IPS-11a (cell line): ENCODE results near the gene SNF8.

Experiments used
- H3K4me3 ChIP-seq: one replicate; pipeline ENCODE4 v1.5.1; 2013; ENCODE audit warnings: low read depth, low read length, control low read depth

Gene SNF8

GRCh38 chr17:48930435-48930873, 14.2 kb downstream of the SNF8 start:
- no peak overlapping the region for H3K4me3 ChIP-seq

DNA sequence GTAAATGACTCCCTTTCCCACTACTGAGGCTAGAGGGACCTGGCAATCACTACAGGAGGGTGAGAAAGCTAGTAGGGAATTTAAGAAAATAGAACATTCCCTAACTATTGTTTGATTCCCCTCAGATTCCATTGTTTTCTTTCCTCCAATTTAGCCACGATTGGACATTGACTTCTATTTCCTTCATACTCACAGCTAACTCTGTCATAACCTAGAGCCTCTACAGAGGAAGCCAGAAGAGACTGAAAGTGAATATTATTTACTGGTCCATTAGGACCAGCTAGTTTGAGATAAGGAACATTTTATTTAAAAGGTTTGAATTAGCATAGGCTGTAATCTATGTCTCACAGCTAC, 14.9 kb downstream of the SNF8 start:
- H3K4me3 ChIP-seq: no peak overlapping the region

DNA sequence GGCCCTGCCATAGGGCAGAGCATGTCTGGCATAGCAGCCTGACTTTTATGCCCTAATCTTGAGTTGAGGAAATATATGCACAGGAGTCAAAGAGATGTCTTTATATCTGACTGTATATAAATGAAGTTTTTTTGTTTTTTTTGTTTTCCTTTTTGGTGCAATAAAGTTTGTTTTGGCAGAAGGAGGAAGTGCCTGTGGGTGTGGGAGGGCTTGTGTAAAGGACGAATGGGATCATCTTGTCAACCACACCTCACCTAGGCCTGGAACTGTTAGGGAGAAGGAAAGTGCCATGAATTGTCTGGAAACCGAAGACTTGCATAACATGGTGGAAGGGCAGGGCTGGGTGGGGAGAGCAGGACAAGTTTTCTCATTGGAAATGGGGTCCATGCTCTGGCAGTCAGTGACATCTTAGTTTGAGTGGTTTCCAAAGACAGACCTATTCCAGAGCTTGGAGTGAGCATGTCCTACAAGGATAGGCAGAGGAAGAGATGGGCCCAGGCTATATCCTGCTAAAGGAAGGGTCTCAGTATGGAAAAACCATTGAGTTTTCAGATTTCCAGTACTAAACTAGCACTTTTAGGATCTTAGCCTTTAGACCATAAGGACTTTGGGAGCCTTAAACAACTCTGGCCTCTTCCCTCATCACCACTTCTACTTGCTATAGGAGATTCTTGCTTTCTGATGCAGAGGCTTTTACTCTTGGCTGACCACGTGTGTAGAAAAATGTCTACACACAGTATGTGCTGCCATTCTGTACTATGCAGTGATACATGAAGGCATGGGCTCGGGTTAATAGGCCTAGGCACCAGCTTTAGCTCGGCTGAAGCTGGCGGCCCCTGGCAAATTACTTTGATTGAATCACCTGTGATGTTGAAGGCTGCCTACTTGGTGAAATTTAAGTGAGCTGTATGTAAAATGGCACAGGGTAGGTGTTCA, 15.5 kb downstream of the SNF8 start:
- no peak overlapping the region for H3K4me3 ChIP-seq

DNA sequence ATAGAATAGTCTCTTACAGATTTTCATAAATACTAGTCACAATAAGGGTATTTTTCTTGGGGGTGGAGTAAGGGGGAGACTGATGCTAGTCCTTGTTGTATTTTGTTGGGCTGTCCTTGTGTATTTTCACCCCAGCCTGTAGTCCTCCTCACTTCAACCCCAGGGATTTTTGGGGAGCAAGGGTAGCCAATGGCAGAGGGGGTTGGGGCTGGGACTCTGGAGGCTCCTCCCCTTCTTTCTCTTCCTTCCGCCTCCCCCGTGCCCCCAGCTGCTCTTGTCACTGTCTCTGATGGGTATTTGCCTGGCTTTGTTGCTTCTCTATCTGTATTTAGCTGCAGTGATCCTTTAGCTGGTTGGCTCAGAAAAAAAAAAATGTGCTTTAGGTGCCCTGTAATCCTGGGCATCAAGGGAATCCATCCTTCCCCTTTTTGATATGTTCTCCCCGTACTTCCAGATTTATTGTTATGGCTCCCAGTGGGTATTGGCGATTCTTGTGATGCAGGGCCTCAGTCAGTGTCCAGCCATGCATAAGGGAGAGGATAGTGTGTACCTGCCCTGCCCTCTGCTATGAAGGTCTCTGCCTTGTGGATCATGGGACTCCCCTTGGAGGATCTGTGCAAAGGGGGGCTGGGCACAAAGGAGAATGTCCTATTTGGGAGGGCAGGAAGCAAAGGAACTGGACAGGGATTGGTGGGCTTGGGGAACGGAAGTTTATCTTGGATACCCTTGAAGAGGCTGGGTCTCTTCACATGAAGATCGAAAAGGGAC, 16.5 kb downstream of the SNF8 start:
- no peak overlapping the region for H3K4me3 ChIP-seq

- no peak overlapping the region for H3K4me3 ChIP-seq
Observed at GRCh38 chr17:48925991-48926342, 18.7 kb downstream of the SNF8 start.

DNA sequence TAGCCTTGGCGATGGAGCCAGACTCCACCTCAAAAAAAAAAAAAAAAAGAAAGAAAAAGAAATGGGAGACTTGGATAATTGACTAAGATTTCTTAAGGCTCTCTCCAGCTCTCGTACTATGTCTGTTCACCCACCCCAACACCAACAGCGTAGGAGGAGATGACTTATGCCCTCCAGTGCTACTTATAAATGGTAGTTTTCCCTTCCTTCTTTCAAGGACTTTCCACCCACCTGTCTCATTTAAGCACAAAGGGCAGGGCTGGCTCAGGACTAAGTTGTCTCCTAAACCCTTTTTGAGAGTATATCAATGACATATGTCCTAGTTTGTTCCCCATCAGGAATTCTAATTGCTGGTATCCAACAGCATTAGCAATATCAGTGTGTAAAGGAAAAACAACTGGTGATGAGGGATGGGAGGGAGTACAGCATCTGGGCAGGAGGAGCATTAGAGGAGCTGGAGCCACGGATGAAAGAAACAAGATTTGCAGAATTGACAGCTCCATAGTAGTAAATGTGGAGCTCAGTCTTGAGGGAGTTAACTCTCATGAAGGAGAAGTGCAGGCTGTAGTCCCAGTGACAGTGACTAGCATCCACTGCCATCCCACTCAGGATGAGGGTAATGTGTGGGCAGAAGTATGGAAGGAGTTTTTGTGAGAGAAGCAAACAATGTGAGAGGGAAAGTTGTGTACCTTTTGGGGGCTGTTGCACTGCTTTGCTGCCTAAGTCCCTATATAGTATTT, 19.2 kb downstream of the SNF8 start:
- H3K4me3 ChIP-seq: no peak overlapping the region

DNA sequence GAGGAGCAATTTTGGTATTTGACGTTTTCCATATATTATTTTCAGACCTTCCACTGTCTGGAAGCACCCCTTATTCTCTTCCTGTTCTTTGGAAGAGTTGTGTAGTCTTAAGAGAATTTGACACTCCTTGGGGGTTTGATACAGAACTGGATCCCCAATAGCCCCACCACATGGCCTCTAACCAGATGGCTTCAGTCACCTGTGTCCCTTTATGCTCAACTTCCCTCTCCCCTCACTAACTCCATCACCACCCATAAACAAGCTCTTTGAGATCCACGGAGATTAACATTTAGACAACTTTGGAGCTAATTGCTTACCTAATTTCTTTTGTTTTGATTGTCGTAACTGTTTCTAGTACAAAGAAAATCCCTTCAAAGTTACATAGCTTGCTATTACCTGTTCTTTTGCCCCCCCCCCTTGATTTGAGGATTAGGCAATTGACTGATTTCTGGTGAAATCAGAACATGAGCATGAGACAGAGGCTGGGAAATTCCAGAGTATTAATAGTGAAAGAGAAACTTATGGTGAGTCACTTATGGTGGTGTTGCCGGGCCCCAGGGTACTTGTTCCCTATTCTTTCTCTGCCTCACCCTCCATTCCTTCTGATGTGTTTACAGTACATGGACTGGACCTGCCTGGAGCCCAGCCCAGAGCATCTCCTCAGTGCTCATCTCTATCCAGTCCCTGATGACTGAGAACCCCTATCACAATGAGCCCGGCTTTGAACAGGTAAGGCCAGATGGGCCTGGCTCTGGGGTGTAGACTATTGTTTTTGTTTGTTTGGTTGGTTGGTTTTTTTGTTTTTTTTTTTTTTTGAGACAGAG, 29.0 kb downstream of the SNF8 start:
- no peak overlapping the region for H3K4me3 ChIP-seq

DNA sequence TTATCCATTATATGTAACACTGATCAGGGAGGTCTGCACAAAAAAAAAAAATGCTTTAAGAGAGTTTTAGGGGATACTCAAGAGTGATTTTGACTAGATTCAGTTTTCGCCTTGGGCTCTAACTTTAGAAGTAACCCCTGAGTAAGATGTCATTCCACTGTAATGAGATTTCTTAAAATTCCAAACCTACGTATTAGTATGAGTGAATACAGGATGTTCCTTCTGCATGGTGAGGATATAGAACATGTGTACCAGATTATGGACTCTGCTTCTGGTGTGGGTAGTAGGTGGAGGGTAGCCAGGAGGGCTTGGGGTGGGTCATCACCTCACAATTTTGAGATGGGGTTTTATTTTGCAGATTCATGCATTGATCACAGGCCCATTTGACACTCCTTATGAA, 32.2 kb downstream of the SNF8 start:
- H3K4me3 ChIP-seq: no peak overlapping the region

DNA sequence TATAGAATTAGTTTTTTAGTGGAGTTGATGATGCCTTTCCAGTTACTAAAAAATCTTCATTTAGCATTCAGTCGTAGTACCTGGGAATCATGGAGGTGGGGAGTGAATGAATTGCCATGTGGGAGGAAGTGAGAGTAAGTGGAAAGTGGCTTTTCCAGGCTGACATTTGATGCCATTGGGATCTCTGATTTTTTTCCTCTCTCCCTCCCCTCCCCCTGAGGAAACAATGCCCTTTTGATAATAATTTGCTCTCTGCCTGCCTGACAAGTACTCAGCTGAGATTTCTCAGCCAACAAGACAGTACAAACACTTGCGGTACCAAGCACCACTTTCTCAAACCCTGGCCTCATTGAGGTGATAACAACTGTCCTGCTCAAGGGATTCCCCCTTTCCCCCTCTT, 34.3 kb downstream of the SNF8 start:
- H3K4me3 ChIP-seq: no peak overlapping the region

DNA sequence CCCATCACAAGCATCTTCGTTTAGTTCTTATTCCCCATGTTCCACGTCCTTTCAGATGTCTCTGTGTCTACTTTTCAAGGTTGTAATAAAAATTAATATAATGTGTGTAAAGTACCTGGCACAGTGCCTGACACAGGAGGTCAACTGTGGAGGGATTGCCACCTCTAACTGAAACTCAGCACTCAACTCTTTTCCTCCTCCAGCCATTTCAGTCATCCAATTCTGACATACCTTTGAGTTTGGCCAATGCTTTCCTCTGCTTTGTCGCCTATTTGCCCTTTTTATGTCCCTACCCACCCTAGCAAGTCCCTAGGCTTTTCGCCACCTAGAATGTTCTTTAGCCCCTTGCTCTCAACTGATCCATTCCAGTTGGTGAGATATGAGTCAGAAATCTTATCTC, 34.9 kb downstream of the SNF8 start:
- peak overlapping the region; percentile 75 for H3K4me3 ChIP-seq

- H3K4me3 ChIP-seq: peak overlapping the region; percentile 75
Observed at GRCh38 chr17:48908853-48909394, 35.7 kb downstream of the SNF8 start.

DNA sequence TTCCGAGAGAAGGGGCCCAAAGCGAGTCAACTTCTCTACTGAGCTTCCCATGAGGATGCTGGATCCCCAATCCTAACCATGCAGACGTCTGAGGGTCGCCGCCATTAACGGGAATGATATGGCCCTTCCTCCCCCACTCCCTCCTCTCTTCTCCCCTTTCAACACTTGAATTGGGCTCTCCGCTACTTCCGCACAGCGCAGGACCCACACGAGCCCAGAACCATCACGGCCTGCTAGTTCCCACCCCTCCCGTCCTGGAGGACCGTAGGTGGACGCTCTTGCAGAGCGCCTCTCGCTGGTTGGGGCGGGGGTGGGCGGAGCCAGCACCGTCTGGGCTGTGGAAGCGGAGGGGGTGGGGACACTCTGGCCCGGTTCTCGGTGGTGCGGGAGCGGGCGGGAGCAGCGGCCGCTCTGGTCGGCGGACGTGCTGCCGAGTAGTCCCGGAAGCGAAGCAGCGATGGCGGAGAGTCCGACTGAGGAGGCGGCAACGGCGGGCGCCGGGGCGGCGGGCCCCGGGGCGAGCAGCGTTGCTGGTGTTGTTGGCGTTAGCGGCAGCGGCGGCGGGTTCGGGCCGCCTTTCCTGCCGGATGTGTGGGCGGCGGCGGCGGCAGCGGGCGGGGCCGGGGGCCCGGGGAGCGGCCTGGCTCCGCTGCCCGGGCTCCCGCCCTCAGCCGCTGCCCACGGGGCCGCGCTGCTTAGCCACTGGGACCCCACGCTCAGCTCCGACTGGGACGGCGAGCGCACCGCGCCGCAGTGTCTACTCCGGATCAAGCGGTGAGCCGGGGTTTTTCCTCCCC, 36.4 kb downstream of the SNF8 start, which contains the start of gene UBE2Z:
TSS of gene UBE2Z (plus strand) at position 361 of the 797 bp plus-strand sequence. CDS start at position 458, 97 bp downstream.
- H3K4me3 ChIP-seq: peak within 1 kb of the TSS; percentile 75

- peak overlapping the region; percentile 69 for H3K4me3 ChIP-seq
Observed at GRCh38 chr17:48907713-48908046, 37.0 kb downstream of the SNF8 start.

DNA sequence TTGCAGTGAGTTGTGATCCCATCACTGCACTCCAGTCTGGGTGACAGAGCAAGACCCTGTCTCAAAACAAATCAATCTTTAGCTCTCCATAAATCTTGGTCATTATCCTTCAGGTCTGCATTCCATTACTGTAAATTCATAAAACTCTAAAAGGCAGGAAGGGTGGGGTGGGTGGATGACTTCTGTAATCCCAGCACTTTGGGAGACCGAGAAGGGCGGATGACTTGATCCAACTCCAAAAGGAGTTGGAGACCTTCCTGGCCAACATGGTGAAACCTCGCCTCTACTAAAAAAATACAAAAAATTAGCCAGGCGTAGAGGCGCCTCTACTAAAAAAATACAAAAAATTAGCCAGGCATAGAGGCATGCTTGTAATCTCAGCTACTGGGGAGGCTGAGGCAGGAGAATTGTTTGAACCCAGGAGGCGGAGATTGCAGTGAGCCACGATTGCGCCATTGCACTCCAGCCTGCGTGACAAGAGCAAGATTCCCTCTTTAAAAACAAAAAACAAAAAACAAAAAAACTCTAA, 38.6 kb downstream of the SNF8 start:
- H3K4me3 ChIP-seq: no peak overlapping the region

GRCh38 chr17:48904428-48904827, 40.2 kb downstream of the SNF8 start:
- no peak overlapping the region for H3K4me3 ChIP-seq

DNA sequence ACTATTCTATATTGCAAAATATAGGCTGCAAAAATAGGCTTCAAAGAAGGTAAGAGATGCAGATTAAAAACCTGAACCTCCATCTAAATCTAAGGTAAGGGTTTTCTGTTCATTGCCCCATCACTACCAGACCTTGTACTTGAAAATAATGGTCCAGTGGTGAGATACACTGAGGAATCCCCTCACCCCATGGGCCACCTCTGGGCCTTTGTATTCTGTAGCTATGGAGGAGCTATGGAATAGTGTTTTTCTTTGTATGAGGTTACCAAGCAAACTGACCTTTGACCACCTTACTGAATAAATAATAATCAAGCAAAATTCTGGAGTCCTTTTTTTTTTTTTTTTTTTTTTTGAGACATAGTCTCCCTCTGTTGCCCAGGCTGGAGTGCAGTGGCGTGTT, 41.2 kb downstream of the SNF8 start:
- no peak overlapping the region for H3K4me3 ChIP-seq

DNA sequence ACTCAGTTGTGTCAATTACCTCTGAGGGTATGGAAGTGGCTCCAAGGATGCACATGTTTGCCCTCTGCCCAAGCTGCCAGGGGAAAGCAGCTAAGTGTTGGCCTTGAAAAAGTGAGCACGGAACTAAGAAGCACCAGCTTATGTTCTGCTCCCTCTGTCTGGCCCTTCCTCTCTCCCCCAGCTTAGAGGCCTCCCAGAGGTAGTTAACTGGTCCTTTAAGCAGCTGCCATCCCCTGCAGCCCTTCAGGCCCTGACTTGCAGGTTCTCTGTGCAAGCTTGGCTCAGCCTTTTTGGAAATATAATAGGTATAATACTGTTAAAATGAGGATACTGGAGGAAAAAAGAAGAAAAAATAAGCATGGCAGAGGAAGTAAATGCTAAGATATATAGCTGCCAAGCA, 43.4 kb downstream of the SNF8 start:
- H3K4me3 ChIP-seq: no peak overlapping the region

- no peak overlapping the region for H3K4me3 ChIP-seq
Observed at GRCh38 chr17:48894886-48895285, 49.8 kb downstream of the SNF8 start.
